ENCODE results near the gene EFHD2.

GRCh38 chr1:15420853-15421465 is 11.3 kb downstream of the EFHD2 start:
- TF ChIP-seq EZH2 (IDR thresholded peaks at IDR 0.05; ENCODE audit: insufficient read depth, poor library complexity, severe bottlenecking) = no peak
- no peak for TF ChIP-seq EZH2phosphoT487 (IDR thresholded peaks at IDR 0.05; ENCODE audit: insufficient read depth, low read depth)
